GM19324 (cell line): ENCODE results near the gene MAP3K5.
"Not testable (repeated sequence)": the region's sequence is repeated elsewhere in the genome, so short reads cannot be mapped to it uniquely, and the experiment has no call there.

Experiments
- ATAC-seq: cut with Tn5 transposase; IDR thresholded peaks from one replicate; pipeline ENCODE4 v1.9.1; 2021; ENCODE audit warnings: mild to moderate bottlenecking, moderate library complexity; ENCODE audit not compliant: unreplicated experiment, low FRiP score

The MAP3K5 gene

GRCh38 chr6:136592930-136593673, 199.2 kb downstream of the MAP3K5 start:
- no peak for ATAC-seq

- no peak for ATAC-seq
Observed at GRCh38 chr6:136591617-136592016, 200.7 kb downstream of the MAP3K5 start.

- ATAC-seq: not testable (repeated sequence)
Observed at GRCh38 chr6:136590846-136591245, 201.4 kb downstream of the MAP3K5 start.

GRCh38 chr6:136587527-136587926, 204.8 kb downstream of the MAP3K5 start:
- no peak for ATAC-seq

GRCh38 chr6:136586295-136586694, 206.0 kb downstream of the MAP3K5 start:
- ATAC-seq: no peak

- not testable (repeated sequence) for ATAC-seq
Observed at GRCh38 chr6:136585523-136585922, 206.8 kb downstream of the MAP3K5 start.

- ATAC-seq: not testable (repeated sequence)
Observed at GRCh38 chr6:136584290-136584689, 208.0 kb downstream of the MAP3K5 start.

GRCh38 chr6:136582711-136583471, 209.4 kb downstream of the MAP3K5 start:
- ATAC-seq: no peak

GRCh38 chr6:136579800-136580199, 212.5 kb downstream of the MAP3K5 start:
- no peak for ATAC-seq

GRCh38 chr6:136576821-136577220, 215.5 kb downstream of the MAP3K5 start:
- no peak for ATAC-seq

- ATAC-seq: no peak
Observed at GRCh38 chr6:136571496-136571895, 220.8 kb downstream of the MAP3K5 start.

GRCh38 chr6:136571065-136571464, 221.2 kb downstream of the MAP3K5 start:
- ATAC-seq: no peak

- ATAC-seq: no peak
Observed at GRCh38 chr6:136568129-136568528, 224.1 kb downstream of the MAP3K5 start.

- ATAC-seq: no peak
Observed at GRCh38 chr6:136567688-136568087, 224.6 kb downstream of the MAP3K5 start.

- ATAC-seq: no peak
Observed at GRCh38 chr6:136566851-136567250, 225.4 kb downstream of the MAP3K5 start.

- ATAC-seq: no peak
Observed at GRCh38 chr6:136566007-136566487, 226.2 kb downstream of the MAP3K5 start.

GRCh38 chr6:136564180-136564579, 228.1 kb downstream of the MAP3K5 start:
- ATAC-seq: no peak

GRCh38 chr6:136563386-136564152, 228.7 kb downstream of the MAP3K5 start:
- no peak for ATAC-seq

GRCh38 chr6:136562211-136562610, 230.1 kb downstream of the MAP3K5 start:
- ATAC-seq: no peak

- ATAC-seq: no peak
Observed at GRCh38 chr6:136553166-136553787, 239.0 kb downstream of the MAP3K5 start.
